Keratinocyte (primary cell): ENCODE measurements around the gene NTNG2.

Source experiments
- EZH2 ChIP-seq: IDR thresholded peaks from one replicate; pipeline ENCODE4 v1.6.1; 2012; ENCODE audit warnings: inconsistent platforms, mild to moderate bottlenecking, low read length, moderate library complexity
- TF ChIP-seq, protein P1 (sequence below), 3 experiments: IDR thresholded peaks in 1 of 3; conservative IDR thresholded peaks in 1 of 3; optimal IDR thresholded peaks in 1 of 3; 2 replicates in 2 of 3; 3 replicates in 1 of 3; pipeline versions ENCODE3 to v1.5.1; 2011; ENCODE audit warnings: low read length in 3 of 3, mild to moderate bottlenecking in 3 of 3, moderate library complexity in 2 of 3, control low read depth in 1 of 3, inconsistent platforms in 1 of 3; ENCODE audit not compliant: insufficient read depth in 2 of 3; ENCODE audit errors: extremely low read depth in 1 of 3

DNA sequence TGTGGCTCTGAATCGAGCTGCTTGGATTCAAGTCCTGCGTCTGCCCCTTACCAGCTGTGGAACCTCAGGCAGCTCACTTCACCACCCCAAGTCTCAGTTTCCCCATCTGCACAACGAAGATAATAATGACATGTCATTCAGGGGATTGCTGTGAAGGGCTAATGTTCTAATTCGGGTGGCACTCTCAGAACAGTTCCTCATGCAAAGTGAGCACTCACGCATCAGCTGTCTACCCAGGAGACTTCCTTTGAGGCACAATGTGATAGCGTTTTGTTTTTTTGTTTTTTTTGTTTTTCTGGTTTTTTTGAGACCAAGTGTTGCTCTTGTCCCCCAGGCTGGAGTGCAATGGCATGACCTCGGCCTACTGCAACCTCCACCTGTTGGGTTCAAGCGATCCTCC, 56.4 kb downstream of the NTNG2 start:
- TF ChIP-seq, protein P1, sequence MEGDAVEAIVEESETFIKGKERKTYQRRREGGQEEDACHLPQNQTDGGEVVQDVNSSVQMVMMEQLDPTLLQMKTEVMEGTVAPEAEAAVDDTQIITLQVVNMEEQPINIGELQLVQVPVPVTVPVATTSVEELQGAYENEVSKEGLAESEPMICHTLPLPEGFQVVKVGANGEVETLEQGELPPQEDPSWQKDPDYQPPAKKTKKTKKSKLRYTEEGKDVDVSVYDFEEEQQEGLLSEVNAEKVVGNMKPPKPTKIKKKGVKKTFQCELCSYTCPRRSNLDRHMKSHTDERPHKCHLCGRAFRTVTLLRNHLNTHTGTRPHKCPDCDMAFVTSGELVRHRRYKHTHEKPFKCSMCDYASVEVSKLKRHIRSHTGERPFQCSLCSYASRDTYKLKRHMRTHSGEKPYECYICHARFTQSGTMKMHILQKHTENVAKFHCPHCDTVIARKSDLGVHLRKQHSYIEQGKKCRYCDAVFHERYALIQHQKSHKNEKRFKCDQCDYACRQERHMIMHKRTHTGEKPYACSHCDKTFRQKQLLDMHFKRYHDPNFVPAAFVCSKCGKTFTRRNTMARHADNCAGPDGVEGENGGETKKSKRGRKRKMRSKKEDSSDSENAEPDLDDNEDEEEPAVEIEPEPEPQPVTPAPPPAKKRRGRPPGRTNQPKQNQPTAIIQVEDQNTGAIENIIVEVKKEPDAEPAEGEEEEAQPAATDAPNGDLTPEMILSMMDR (optimal IDR thresholded peaks at IDR 0.05 in 1 of 3, IDR thresholded peaks at IDR 0.05 in 1 of 3, conservative IDR thresholded peaks at IDR 0.05 in 1 of 3; ENCODE audit: extremely low read depth in 1 of 3, insufficient read depth in 2 of 3, low read length in 3 of 3) = no peak
- no peak for TF ChIP-seq EZH2
